ENCODE results near the gene MISP3. TPM values are rescaled to one million over a fixed set of nuclear protein-coding genes. Genes with fewer than 3 reads are reported as not detected.

MISP3 gene
- total and polyA plus RNA-seq, 9 of the 15 experiments (the other 6 are each of a cell fraction or from before 2014, with no cell fraction given): 0.25 to 5.6 (median 1.6) TPM

GRCh38 chr19:14027856-14028450 lies 44.6 kb upstream of the MISP3 start, which contains the start of gene RLN3:
Gene RLN3, plus strand, starts transcription at chr19:14028148. Its CDS starts 57 bp downstream, at chr19:14028205.
- Histone ChIP-seq H3K4me2 (ENCODE audit: insufficient read depth, low read length) (peak within 1 kb of the TSS; percentile 56), H3K9me1 (ENCODE audit: control insufficient read depth, insufficient read depth, low read length) (no peaks in the 10 kb centered on the region), H3K9me3 (replicated peaks; ENCODE audit: control insufficient read depth, insufficient read depth, low read depth, low read length) (no peaks in the 10 kb centered on the region), H3K4me3 (no peak within 1 kb of the TSS), H3K27me3 (ENCODE audit: control insufficient read depth in 2 of 2, insufficient read depth in 2 of 2, low read length in 2 of 2) (no peaks in the 10 kb centered on the region), H3K9ac (ENCODE audit: insufficient read depth in 1 of 2, low read depth in 2 of 2, low read length in 2 of 2) (peak within 1 kb of the TSS in 1 of 2 experiments; percentile 86; a peak in 2 of 4 replicates), H3K36me3 (ENCODE audit: control insufficient read depth, insufficient read depth, low read length) (no peaks in the 10 kb centered on the region), H3K27ac (ENCODE audit: extremely low read depth, low read depth, low read length) (no peak within 1 kb of the TSS; the same call in 2 of the 3 replicates), H4K20me1 (replicated peaks; ENCODE audit: control insufficient read depth, insufficient read depth, low read length) (no peaks in the 10 kb centered on the region), H2AFZ (ENCODE audit: low read depth, low read length) (peak within 1 kb of the TSS; percentile 70), H3K4me1 (replicated peaks in 1 of 2; ENCODE audit: control insufficient read depth in 2 of 2, insufficient read depth in 2 of 2, low read length in 2 of 2) (peaks cover 25 to 50% of the 10 kb centered on the region in 2 experiments), H3K79me2 (ENCODE audit: control insufficient read depth, insufficient read depth, low read length) (peaks cover 7% of the 10 kb centered on the region; the same call in 1 of the 3 replicates)
- ATAC-seq (peak; percentile 11), DNase-seq (ENCODE audit: extremely low read depth in 1 of 4, low spot score in 3 of 4) (peak; percentile 50 to 78 (median 62)), FAIRE-seq (peak; percentile 87)
- ChIA-PET CTCF (ENCODE audit: low intra/inter-chr PET ratio) (no interaction called here), POLR2A (interaction anchor here (0.6 to 2.0 kb wide), 5 partner anchors 13 to 1390 kb away, joined by 3 to 8 read pairs (median 4); no protein-coding TSS in a partner anchor)
- WGBS (ENCODE audit: insufficient coverage, low coverage, missing lambda C conversion rate): 2% methylated on average over 24 of the region's 24 CpGs
- intact Hi-C loops (cut with micrococcal nuclease): no loop called here
- BruUV-seq (replicated peaks): no TSS peak
- in situ Hi-C loops (cut with MboI): no loop called here
- peak in 1 of 2 experiments; percentile 67; a peak in 1 of 4 replicates for TF ChIP-seq RCOR1 (IDR thresholded peaks at IDR 0.05; ENCODE audit: borderline replicate concordance in 1 of 2, low read depth in 2 of 2, low read length in 2 of 2)
- peak; percentile 56; the same call in 1 of the 2 replicates for TF ChIP-seq ZBTB7A (IDR thresholded peaks at IDR 0.05; ENCODE audit: borderline replicate concordance, control insufficient read depth, low read depth, low read length)
- TF ChIP-seq SMARCC2 (IDR thresholded peaks at IDR 0.05; ENCODE audit: low read depth): 0 out of 2 replicates have a peak, but pooled peaks have one; percentile 31
- TF ChIP-seq ARID1B (IDR thresholded peaks at IDR 0.05): peak; percentile 82
- TF ChIP-seq GATA2 (CRISPR knock-in tag; IDR thresholded peaks at IDR 0.05): peak; percentile 63
- peak; percentile 86 for TF ChIP-seq CBFA2T3 (IDR thresholded peaks at IDR 0.05)
- TF ChIP-seq TCF7 (IDR thresholded peaks at IDR 0.05; ENCODE audit: borderline replicate concordance): 0 out of 2 replicates have a peak, but pooled peaks have one; percentile 42
- TF ChIP-seq ZKSCAN1 (IDR thresholded peaks at IDR 0.05; ENCODE audit: low read depth, low read length): no peak
- TF ChIP-seq TAL1 (IDR thresholded peaks at IDR 0.05): peak; percentile 60; the same call in 1 of the 2 replicates
- TF ChIP-seq CBFA2T2 (conservative IDR thresholded peaks at IDR 0.05): peak; percentile 75
- TF ChIP-seq FOXK2 (conservative IDR thresholded peaks at IDR 0.05 in 1 of 2, IDR thresholded peaks at IDR 0.05 in 1 of 2; ENCODE audit: low read depth in 2 of 2): peak in 1 of 2 experiments; percentile 38; a peak in 1 of 4 replicates
- TF ChIP-seq RBM34 (IDR thresholded peaks at IDR 0.05; ENCODE audit: borderline replicate concordance, insufficient read depth, low read length): no peak
- TF ChIP-seq ARID3B (CRISPR knock-in tag; IDR thresholded peaks at IDR 0.05; ENCODE audit: borderline replicate concordance): no peak
- peak; percentile 40 for TF ChIP-seq NR2C1 (IDR thresholded peaks at IDR 0.05)
- peak; percentile 43; the same call in 1 of the 2 replicates for TF ChIP-seq NR2C1 (tag; IDR thresholded peaks at IDR 0.05)
- TF ChIP-seq FOXM1 (IDR thresholded peaks at IDR 0.05; ENCODE audit: low read depth): peak; percentile 32; the same call in 1 of the 2 replicates
- no peak; the same call in 1 of the 2 replicates for TF ChIP-seq FOXM1 (CRISPR knock-in tag; IDR thresholded peaks at IDR 0.05; ENCODE audit: low read depth)
- peak; percentile 52; the same call in 1 of the 2 replicates for TF ChIP-seq EP300 (IDR thresholded peaks at IDR 0.05; ENCODE audit: low read length)
